Kidney (tissue), 14 donors: ENCODE data around the gene ASGR1. TPM values are rescaled to one million over a fixed set of nuclear protein-coding genes. Genes with fewer than 3 reads are reported as not detected.

ENCODE experiments used
- DNase-seq, 5 donors: peaks; one replicate each; pipeline ENCODE4 v3.0.0-alpha.2; 2013 to 2020
- FAIRE-seq: peaks from 2 replicates; lab custom pipeline; 2012; peaks lifted over from hg19 to GRCh38; lab: Jason Lieb, UNC
- H3K27ac ChIP-seq, 2 donors: one replicate each; pipeline ENCODE4 v1.7.0; 2013; ENCODE audit warnings: low read depth in 2 of 2, low read length in 2 of 2, inconsistent platforms in 1 of 2
- H3K27me3 ChIP-seq: one replicate; pipeline ENCODE4 v1.7.1; 2013; ENCODE audit warnings: low read length, inconsistent platforms; ENCODE audit not compliant: control insufficient read depth, insufficient read depth
- H3K36me3 ChIP-seq, 3 donors: one replicate each; pipeline versions ENCODE4 v1.7.0 to v1.7.1; 2013; ENCODE audit warnings: low read length in 3 of 3, control low read depth in 1 of 3, inconsistent platforms in 1 of 3; ENCODE audit not compliant: insufficient read depth in 3 of 3, control insufficient read depth in 2 of 3
- H3K4me1 ChIP-seq, 3 donors: one replicate each; pipeline versions ENCODE4 v1.7.0 to v1.7.1; 2013; ENCODE audit warnings: low read length in 3 of 3, inconsistent platforms in 1 of 3, low read depth in 1 of 3; ENCODE audit not compliant: control insufficient read depth in 2 of 3, insufficient read depth in 2 of 3
- H3K4me3 ChIP-seq, 3 donors: one replicate each; pipeline versions ENCODE4 v1.7.0 to v1.8.1; 2013; ENCODE audit warnings: low read length in 3 of 3, control low read depth in 1 of 3, inconsistent platforms in 1 of 3
- H3K9ac ChIP-seq, 3 donors: one replicate each; pipeline versions ENCODE4 v1.7.0 to v1.7.1; 2013; ENCODE audit warnings: low read length in 3 of 3, control low read depth in 1 of 3, inconsistent platforms in 1 of 3
- H3K9me3 ChIP-seq, 3 donors: one replicate each; pipeline versions ENCODE4 v1.7.0 to v1.7.1; 2013; ENCODE audit warnings: low read length in 3 of 3, control low read depth in 1 of 3, inconsistent platforms in 1 of 3; ENCODE audit not compliant: control insufficient read depth in 2 of 3, insufficient read depth in 1 of 3
- intact Hi-C: fragments of 100-400 bp; cut with DNase I; formaldehyde crosslinking; loops from one replicate; pipeline ENCODE4 v1.11.1; 2022
- polyA plus RNA-seq: library from polyadenylated mRNA; stranded (reverse); fragments of 350-450 nt; fragmentation: Illumina TruSeq; extraction: RNeasy Lipid Tissue Mini Kit (QIAGEN cat#74804); gene quantifications from one replicate; pipeline ENCODE4 v1.2.3, GENCODE V29; 2014; ENCODE audit warnings: low read depth, low replicate concordance; ENCODE audit not compliant: insufficient read depth
- total RNA-seq: library from RNA; stranded (reverse); fragmentation: NEBNext Ultra II Directional; extraction: Animal tissue kit (Norgen Biotek cat#: 25700); gene quantifications from one replicate; pipeline ENCODE4 v1.2.1, GENCODE V29; 2021
- TF ChIP-seq, protein P1 (sequence below): IDR thresholded peaks from 3 replicates; pipeline ENCODE4 v1.5.1; 2012; ENCODE audit warnings: mild to moderate bottlenecking, moderate library complexity, borderline replicate concordance; ENCODE audit not compliant: insufficient read depth; ENCODE audit errors: extremely low read depth
- donor health status: control.
- donor health status: control.
- donor health status: control.
- donor health status: control.
- donor health status: control.
- donor health status: DM: yes; HTN: yes; CAD: no.
- donor health status: Normal renal cell carcinoma (clear cell type).

ASGR1 gene
- total and polyA plus RNA-seq, 2 donors from 2014 or later, result 1.4 to 2.1 TPM

DNA sequence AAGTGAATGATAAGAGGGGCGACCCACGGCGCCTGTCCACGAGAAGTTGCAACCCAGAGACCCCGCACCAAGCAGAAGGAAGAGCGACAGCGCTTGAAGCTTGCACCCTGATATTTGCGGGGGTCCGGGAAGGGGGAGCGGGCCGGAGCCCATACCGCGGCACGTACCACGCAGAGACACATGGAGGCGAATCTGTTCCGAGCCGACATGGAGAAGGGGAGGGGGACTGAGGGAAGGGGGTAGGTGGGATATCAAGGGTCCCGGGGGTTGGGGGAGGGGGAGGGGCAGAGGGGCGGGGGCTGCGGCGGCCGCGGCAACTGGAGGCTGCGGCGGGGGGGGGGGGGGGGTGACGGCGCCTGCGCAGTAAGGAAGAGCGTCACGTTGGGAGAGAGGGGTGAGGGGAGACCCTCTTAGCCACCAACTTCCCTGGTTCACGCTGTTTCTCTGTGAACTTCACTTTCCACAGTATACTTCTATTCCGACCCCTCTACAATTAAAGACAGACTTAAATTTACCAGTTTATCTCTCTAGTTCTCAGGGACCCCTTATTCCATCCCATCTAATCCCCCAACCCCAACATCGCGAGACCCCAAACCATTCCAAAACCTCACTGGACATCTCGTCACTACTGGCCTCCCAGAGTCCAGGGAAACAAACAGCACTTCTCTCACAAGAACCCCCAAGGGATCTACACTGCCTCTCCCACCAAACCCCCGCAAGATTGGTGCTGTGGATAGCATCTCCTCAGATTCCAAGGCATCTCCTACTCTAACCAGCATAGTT is 32.5 kb upstream of the ASGR1 start:
- Histone ChIP-seq H3K4me3 (peak overlapping the region in 1 of 3 donors; percentile 12), H3K27ac (no peak overlapping the region), H3K4me1 (peaks cover 4 to 12% (median 11%) of the 10 kb centered on the region in 3 donors), H3K27me3 (no peaks in the 10 kb centered on the region), H3K36me3 (no peaks in the 10 kb centered on the region), H3K9ac (peak overlapping the region in 1 of 3 donors; percentile 32), H3K9me3 (no peaks in the 10 kb centered on the region)
- intact Hi-C loops, result no loop called here
- TF ChIP-seq, protein P1, sequence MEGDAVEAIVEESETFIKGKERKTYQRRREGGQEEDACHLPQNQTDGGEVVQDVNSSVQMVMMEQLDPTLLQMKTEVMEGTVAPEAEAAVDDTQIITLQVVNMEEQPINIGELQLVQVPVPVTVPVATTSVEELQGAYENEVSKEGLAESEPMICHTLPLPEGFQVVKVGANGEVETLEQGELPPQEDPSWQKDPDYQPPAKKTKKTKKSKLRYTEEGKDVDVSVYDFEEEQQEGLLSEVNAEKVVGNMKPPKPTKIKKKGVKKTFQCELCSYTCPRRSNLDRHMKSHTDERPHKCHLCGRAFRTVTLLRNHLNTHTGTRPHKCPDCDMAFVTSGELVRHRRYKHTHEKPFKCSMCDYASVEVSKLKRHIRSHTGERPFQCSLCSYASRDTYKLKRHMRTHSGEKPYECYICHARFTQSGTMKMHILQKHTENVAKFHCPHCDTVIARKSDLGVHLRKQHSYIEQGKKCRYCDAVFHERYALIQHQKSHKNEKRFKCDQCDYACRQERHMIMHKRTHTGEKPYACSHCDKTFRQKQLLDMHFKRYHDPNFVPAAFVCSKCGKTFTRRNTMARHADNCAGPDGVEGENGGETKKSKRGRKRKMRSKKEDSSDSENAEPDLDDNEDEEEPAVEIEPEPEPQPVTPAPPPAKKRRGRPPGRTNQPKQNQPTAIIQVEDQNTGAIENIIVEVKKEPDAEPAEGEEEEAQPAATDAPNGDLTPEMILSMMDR, result no peak
- DNase-seq (peak in 3 of 5 donors; percentile 40 to 81 (median 63)), FAIRE-seq (no peak)

DNA sequence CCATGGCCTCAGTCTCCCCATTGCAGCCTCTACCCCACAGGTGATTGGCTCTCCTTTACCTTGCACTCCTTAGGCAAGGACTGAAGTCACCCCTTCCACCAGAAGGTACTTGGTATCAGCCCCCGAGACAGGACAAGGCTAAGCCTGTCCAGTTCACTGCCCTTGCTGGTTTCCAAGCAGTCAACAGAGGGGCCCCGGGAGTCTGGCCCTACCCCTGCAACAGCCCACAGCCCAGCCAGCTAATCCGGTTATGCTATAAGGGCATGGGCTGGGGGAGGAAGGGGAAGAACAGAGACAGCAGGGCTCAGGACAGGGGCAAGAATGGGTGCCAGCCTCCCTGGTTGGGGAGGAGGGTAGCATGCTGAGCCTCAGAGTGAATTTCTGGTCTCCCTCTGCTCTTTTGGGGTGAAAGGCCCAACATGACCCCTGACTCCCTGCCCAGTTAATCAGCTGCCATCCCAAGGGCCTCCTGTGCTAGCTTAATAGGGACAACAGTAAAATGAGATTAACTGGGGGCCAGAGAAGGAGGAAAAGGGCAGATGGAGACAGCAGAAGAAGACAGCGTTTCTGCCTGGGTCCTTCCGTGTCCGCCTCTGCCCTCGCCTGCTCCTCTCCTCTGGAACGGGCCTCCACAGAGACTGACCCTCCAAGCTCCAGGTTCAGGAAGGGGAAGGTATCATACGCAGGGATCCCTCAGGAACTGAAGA is 29.7 kb upstream of the ASGR1 start:
- Histone ChIP-seq H3K9me3 (no peaks in the 10 kb centered on the region), H3K4me1 (peaks cover 0 to 4% (median under 1%) of the 10 kb centered on the region in 3 donors), H3K27me3 (no peaks in the 10 kb centered on the region), H3K4me3 (no peak overlapping the region), H3K9ac (no peak overlapping the region), H3K27ac (no peak overlapping the region), H3K36me3 (peaks cover 0 to under 1% (median 0%) of the 10 kb centered on the region in 3 donors)
- FAIRE-seq (no peak), DNase-seq (no peak)
- TF ChIP-seq, protein P1, result no peak
- intact Hi-C loops, result no loop called here

DNA sequence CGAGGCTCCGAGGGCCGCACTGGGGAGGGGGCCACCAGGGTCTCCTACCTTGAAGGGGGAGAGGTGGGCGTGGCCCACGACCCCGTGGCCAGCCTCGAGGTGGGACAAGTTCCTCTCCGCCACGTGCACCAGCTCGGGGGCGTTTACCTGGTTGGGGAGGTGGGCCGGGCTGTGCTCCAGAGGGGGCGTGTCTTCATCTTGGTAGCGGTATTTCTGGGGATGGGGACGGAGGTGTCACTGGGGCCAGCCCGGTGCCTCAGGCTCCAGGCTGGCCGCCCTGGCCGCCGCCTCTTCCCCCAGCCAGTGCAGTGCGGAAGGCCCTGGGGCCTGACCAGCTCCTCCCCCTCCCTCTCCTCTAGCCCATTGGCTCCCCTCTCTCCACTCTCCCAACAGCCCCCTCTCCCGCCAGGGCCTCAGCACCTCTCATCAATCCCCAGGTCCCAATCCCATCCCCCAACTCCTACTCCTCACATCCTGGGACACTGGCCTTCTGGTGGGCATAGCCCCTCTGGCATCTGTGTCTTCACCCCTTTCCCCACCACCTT is 28.9 kb upstream of the ASGR1 start:
- Histone ChIP-seq H3K27me3 (no peaks in the 10 kb centered on the region), H3K4me1 (no peaks in the 10 kb centered on the region), H3K27ac (no peak overlapping the region), H3K9me3 (no peaks in the 10 kb centered on the region), H3K4me3 (no peak overlapping the region), H3K36me3 (peaks cover 0 to 5% (median 0%) of the 10 kb centered on the region in 3 donors), H3K9ac (no peak overlapping the region)
- DNase-seq (peak in 3 of 5 donors; percentile 43 to 88 (median 65)), FAIRE-seq (no peak)
- intact Hi-C loops, result no loop called here
- TF ChIP-seq, protein P1, result no peak
